Neural cell (in vitro differentiated cells): ENCODE measurements around the gene MYO9B. TPM values are rescaled to one million over a fixed set of nuclear protein-coding genes. Genes with fewer than 3 reads are reported as not detected.

Experiments used
- H2AFZ ChIP-seq: fragments of 200-600, 300-800 bp; sonication (generic), shearing (Covaris generic); 2 replicates; pipeline ENCODE4 v1.6.0; 2014; ENCODE audit warnings: low read depth, mild to moderate bottlenecking, antibody characterized with exemption, low read length, moderate library complexity
- H3F3A ChIP-seq: fragments of 200-600 bp; shearing (Covaris generic); 2 replicates; pipeline ENCODE4 v1.6.1; 2016; ENCODE audit warnings: mild to moderate bottlenecking, moderate library complexity, mixed read lengths, antibody characterized with exemption, low read length; ENCODE audit not compliant: insufficient read depth, poor library complexity, severe bottlenecking
- H3K27ac ChIP-seq: fragments of 200-600, 300-800 bp; sonication (generic), shearing (Covaris generic); 2 replicates; pipeline ENCODE4 v1.5.1; 2014; ENCODE audit warnings: mild to moderate bottlenecking, low read length, moderate library complexity
- H3K27me3 ChIP-seq: fragments of 300-800, 200-600 bp; sonication (generic), shearing (Covaris generic); 2 replicates; pipeline ENCODE4 v1.6.0; 2014; ENCODE audit warnings: mild to moderate bottlenecking, low read depth, low read length, moderate library complexity; ENCODE audit not compliant: insufficient read depth
- H3K36me3 ChIP-seq: fragments of 300-800, 200-600 bp; sonication (generic), shearing (Covaris generic); 2 replicates; pipeline ENCODE4 v1.5.1; 2014; ENCODE audit warnings: mild to moderate bottlenecking, antibody characterized with exemption, low read length, moderate library complexity; ENCODE audit not compliant: insufficient read depth
- H3K4me2 ChIP-seq: fragments of 300-800, 200-600 bp; sonication (generic), shearing (Covaris generic); 2 replicates; pipeline ENCODE4 v1.6.0; 2014; ENCODE audit warnings: mild to moderate bottlenecking, low read length
- H3K4me3 ChIP-seq: fragments of 300-800, 200-600 bp; sonication (generic), shearing (Covaris generic); 2 replicates; pipeline ENCODE4 v1.5.1; 2014; ENCODE audit warnings: mild to moderate bottlenecking, low read length, moderate library complexity
- H3K79me2 ChIP-seq: fragments of 200-600 bp; shearing (Covaris generic); replicated peaks from 2 replicates; pipeline ENCODE4 v1.6.0; 2014; ENCODE audit warnings: mild to moderate bottlenecking, low read length, moderate library complexity; ENCODE audit not compliant: insufficient read depth
- H3K9ac ChIP-seq: fragments of 300-800, 200-600 bp; sonication (generic), shearing (Covaris generic); 2 replicates; pipeline ENCODE4 v1.6.1; 2016; ENCODE audit warnings: mild to moderate bottlenecking, low read length, mixed read lengths
- H3K9me2 ChIP-seq: fragments of 200-600 bp; shearing (Covaris generic); 2 replicates; pipeline ENCODE4 v1.6.1; 2016; ENCODE audit warnings: mild to moderate bottlenecking, low read length, mixed read lengths; ENCODE audit not compliant: insufficient read depth
- H3K9me3 ChIP-seq: fragments of 200-600, 300-800 bp; sonication (generic), shearing (Covaris generic); 2 replicates; pipeline ENCODE4 v1.6.1; 2016; ENCODE audit warnings: mild to moderate bottlenecking, mixed run types, low read length, moderate library complexity, mixed read lengths
- H4K20me1 ChIP-seq: fragments of 200-600 bp; shearing (Covaris generic); 2 replicates; pipeline ENCODE4 v1.6.1; 2016; ENCODE audit warnings: mild to moderate bottlenecking, mixed run types; ENCODE audit not compliant: insufficient read depth
- CTCF ChIP-seq: fragments of 450-650 bp; IDR thresholded peaks from 2 replicates; pipeline ENCODE4 v1.5.1; 2014; ENCODE audit warnings: antibody characterized with exemption, mild to moderate bottlenecking, moderate library complexity; ENCODE audit not compliant: poor library complexity, severe bottlenecking
- EP300 ChIP-seq: fragments of 450-650 bp; conservative IDR thresholded peaks from 2 replicates; pipeline ENCODE4 v1.6.1; 2014; ENCODE audit warnings: antibody characterized with exemption, mild to moderate bottlenecking, moderate library complexity; ENCODE audit not compliant: poor library complexity, severe bottlenecking
- EZH2 ChIP-seq: fragments of 200-600, 300-800 bp; shearing (Covaris generic), sonication (generic); IDR thresholded peaks from 2 replicates; pipeline ENCODE4 v1.6.1; 2014; ENCODE audit warnings: antibody characterized with exemption, low read length, borderline replicate concordance, mild to moderate bottlenecking; ENCODE audit not compliant: insufficient read depth, poor library complexity, severe bottlenecking
- MXI1 ChIP-seq: fragments of 450-650 bp; conservative IDR thresholded peaks from 2 replicates; pipeline ENCODE4 v1.6.1; 2014; ENCODE audit warnings: antibody characterized with exemption, mild to moderate bottlenecking; ENCODE audit not compliant: poor library complexity, severe bottlenecking
- POLR2AphosphoS5 ChIP-seq: IDR thresholded peaks from 2 replicates; pipeline ENCODE4 v1.6.1; 2012
- RAD21 ChIP-seq: fragments of 450-650 bp; conservative IDR thresholded peaks from 2 replicates; pipeline ENCODE4 v1.6.1; 2014; ENCODE audit warnings: antibody characterized with exemption, mild to moderate bottlenecking, moderate library complexity
- REST ChIP-seq: IDR thresholded peaks from 2 replicates; pipeline ENCODE4 v1.6.1; 2012; ENCODE audit warnings: borderline replicate concordance
- SMC3 ChIP-seq: fragments of 450-650 bp; conservative IDR thresholded peaks from 2 replicates; pipeline ENCODE4 v1.6.1; 2014; ENCODE audit warnings: antibody characterized with exemption, mild to moderate bottlenecking, moderate library complexity; ENCODE audit not compliant: poor library complexity
- TAF1 ChIP-seq: IDR thresholded peaks from 2 replicates; pipeline ENCODE4 v1.6.1; 2012; ENCODE audit warnings: low read depth
- polyA plus RNA-seq: library from polyadenylated mRNA; depleted of rRNA; stranded (reverse); fragments of >200 nt; gene quantifications from 2 replicates; pipeline ENCODE4 v1.2.3, GENCODE V29; 2014

Gene MYO9B
- polyA plus RNA-seq, 1 donor from 2014 or later = 27.2 TPM

GRCh38 chr19:17103177-17103576 lies 27.6 kb downstream of the MYO9B start:
- TF ChIP-seq CTCF (peak; percentile 28), EP300 (no peak)
- H3K9me2 ChIP-seq = no peaks in the 10 kb centered on the region
- H4K20me1 ChIP-seq = no peaks in the 10 kb centered on the region
- no peaks in the 10 kb centered on the region for H3K27me3 ChIP-seq
- no peaks in the 10 kb centered on the region for H3F3A ChIP-seq
- peaks cover 5% of the 10 kb centered on the region for H3K36me3 ChIP-seq
- H3K4me3 ChIP-seq = no peak overlapping the region
- no peaks in the 10 kb centered on the region for H3K9me3 ChIP-seq
- no peak overlapping the region for H3K4me2 ChIP-seq
- H2AFZ ChIP-seq = no peak overlapping the region
- no peak overlapping the region for H3K9ac ChIP-seq
- no peak overlapping the region for H3K27ac ChIP-seq
- no peaks in the 10 kb centered on the region for H3K79me2 ChIP-seq

GRCh38 chr19:17104679-17105078 lies 29.1 kb downstream of the MYO9B start:
- H3K9me3 ChIP-seq = no peaks in the 10 kb centered on the region
- no peak for TF ChIP-seq CTCF
- no peak for TF ChIP-seq REST
- no peak for TF ChIP-seq EP300
- no peak for TF ChIP-seq POLR2AphosphoS5
- no peak for TF ChIP-seq TAF1
- TF ChIP-seq EZH2 = no peak
- no peak for TF ChIP-seq RAD21
- no peak for TF ChIP-seq SMC3
- TF ChIP-seq MXI1 = no peak
- no peak overlapping the region for H3K4me2 ChIP-seq
- peaks cover 5% of the 10 kb centered on the region for H3K36me3 ChIP-seq
- no peak overlapping the region for H3K9ac ChIP-seq
- no peak overlapping the region for H3K27ac ChIP-seq
- H3K79me2 ChIP-seq = no peaks in the 10 kb centered on the region
- H3K9me2 ChIP-seq = no peaks in the 10 kb centered on the region
- H3K4me3 ChIP-seq = no peak overlapping the region
- no peak overlapping the region for H2AFZ ChIP-seq
- H4K20me1 ChIP-seq = no peaks in the 10 kb centered on the region
- H3K27me3 ChIP-seq = no peaks in the 10 kb centered on the region
- H3F3A ChIP-seq = no peaks in the 10 kb centered on the region
